Putamen (tissue), 1 donor: ENCODE results near the gene PYCR2.

Experiments
- DNase-seq: peaks from one replicate; pipeline ENCODE4 v3.0.0-alpha.2; 2016; ENCODE audit warnings: low spot score

Gene PYCR2

GRCh38 chr1:225876900-225877510 lies 47.0 kb downstream of the PYCR2 start:
- DNase-seq = peak; percentile 25

GRCh38 chr1:225875044-225875815 lies 48.8 kb downstream of the PYCR2 start:
- DNase-seq = no peak

GRCh38 chr1:225874431-225874830 lies 49.6 kb downstream of the PYCR2 start:
- DNase-seq = no peak

GRCh38 chr1:225873281-225873850 lies 50.7 kb downstream of the PYCR2 start:
- DNase-seq = no peak

GRCh38 chr1:225872075-225872430 lies 52.0 kb downstream of the PYCR2 start:
- DNase-seq = no peak

GRCh38 chr1:225871359-225872074 lies 52.5 kb downstream of the PYCR2 start:
- DNase-seq = no peak

- DNase-seq = no peak
These were observed 53.1 kb downstream of the PYCR2 start for GRCh38 chr1:225870911-225871310.
